GM12873 (cell line): ENCODE measurements around the gene ALDH16A1.

Source experiments
- TF ChIP-seq, protein P1 (sequence below): IDR thresholded peaks from 2 replicates; pipeline ENCODE4 v1.5.1; 2012; ENCODE audit warnings: low read depth, mild to moderate bottlenecking, moderate library complexity, low read length, control low read depth; ENCODE audit not compliant: insufficient read depth; ENCODE audit errors: missing control alignments

The ALDH16A1 gene

DNA sequence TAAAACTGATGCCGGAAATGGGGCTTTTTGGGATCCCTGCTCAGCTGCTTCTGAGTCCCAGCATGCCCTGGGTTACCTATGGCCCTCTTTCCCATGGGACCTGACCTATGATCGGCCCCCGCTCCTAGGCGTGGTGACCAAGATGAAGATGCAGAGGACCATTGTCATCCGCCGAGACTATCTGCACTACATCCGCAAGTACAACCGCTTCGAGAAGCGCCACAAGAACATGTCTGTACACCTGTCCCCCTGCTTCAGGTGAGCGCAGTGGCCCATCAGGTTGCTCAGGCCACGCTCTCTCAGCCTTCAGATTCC is 44.7 kb downstream of the ALDH16A1 start:
- TF ChIP-seq, protein P1, sequence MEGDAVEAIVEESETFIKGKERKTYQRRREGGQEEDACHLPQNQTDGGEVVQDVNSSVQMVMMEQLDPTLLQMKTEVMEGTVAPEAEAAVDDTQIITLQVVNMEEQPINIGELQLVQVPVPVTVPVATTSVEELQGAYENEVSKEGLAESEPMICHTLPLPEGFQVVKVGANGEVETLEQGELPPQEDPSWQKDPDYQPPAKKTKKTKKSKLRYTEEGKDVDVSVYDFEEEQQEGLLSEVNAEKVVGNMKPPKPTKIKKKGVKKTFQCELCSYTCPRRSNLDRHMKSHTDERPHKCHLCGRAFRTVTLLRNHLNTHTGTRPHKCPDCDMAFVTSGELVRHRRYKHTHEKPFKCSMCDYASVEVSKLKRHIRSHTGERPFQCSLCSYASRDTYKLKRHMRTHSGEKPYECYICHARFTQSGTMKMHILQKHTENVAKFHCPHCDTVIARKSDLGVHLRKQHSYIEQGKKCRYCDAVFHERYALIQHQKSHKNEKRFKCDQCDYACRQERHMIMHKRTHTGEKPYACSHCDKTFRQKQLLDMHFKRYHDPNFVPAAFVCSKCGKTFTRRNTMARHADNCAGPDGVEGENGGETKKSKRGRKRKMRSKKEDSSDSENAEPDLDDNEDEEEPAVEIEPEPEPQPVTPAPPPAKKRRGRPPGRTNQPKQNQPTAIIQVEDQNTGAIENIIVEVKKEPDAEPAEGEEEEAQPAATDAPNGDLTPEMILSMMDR: no peak

DNA sequence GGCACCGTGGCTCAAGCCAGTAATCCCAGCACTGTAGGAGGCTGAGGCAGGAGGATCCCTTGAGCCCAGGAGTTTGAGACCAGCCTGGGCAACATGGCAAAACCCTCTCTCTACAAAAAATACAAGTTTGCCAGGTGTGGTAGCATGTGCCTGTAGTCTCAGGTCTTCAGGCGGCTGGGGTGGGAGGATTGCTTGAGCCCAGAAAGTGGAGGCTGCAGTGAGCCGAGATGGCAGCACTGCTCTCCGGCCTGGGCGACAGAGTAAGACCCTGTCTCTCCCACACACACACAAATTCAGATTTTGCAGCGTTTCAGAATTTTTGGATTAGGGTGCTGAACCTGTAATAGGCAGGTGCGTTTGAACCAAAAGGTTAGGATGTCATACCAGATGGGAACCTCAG is 45.5 kb downstream of the ALDH16A1 start:
- TF ChIP-seq, protein P1: no peak

DNA sequence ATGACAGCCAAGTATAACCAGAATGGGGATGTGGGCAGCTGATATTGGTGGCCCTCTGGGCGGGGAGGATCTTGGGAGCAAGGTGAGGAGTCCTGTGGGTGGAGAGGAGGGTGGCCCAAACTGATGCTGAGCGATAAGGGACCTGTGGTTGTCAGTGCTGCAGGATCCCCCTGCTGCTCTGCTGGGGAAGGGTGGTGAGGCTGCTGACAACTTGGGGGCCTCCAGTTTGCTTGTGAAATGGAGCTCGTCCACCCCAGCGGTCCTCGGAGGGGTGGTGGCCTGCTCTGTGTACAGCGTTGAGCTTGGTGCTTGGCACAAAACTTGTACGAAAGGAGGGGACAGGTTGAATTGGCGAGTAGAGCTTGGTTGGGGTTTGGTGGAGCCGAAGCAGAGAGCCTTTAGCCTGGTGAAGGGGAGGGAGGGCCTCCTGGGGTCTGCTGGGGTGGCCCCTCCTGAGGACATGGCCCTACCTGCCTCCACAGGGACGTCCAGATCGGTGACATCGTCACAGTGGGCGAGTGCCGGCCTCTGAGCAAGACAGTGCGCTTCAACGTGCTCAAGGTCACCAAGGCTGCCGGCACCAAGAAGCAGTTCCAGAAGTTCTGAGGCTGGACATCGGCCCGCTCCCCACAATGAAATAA is 46.1 kb downstream of the ALDH16A1 start:
- TF ChIP-seq, protein P1: no peak

DNA sequence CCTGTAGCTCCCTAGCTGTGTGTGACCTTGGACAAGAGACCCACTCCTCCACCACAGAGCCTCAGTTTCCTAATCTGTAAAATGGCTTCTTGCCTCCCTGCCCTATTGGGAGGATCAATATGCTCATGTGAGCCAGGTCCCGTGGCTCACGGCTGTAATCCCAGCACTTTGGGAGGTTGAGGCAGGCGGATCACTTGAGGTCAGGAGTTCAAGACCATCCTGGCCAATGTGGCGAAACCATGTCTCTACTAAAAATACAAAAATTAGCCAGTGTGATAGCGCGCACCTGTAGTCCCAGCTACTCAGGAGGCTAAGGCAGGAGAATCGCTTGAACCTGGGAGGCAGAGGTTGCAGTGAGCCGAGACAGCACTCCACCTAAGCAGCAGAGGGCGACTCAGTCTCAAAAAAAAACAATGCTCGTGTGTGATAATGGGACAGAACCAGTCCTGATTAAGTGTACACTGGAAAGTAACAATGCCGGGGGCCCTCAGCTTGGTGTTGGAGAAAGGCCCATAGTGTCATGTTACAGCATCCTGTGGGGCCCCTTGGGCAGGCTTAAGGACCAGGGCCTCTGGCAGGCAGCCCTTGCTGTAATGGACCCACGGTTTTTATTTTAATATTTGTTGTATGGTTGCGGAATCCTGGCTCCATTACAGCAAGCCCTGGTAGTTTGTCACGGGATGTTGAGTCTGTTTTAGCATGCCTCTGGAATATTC is 50.0 kb downstream of the ALDH16A1 start:
- TF ChIP-seq, protein P1: peak; percentile 61

DNA sequence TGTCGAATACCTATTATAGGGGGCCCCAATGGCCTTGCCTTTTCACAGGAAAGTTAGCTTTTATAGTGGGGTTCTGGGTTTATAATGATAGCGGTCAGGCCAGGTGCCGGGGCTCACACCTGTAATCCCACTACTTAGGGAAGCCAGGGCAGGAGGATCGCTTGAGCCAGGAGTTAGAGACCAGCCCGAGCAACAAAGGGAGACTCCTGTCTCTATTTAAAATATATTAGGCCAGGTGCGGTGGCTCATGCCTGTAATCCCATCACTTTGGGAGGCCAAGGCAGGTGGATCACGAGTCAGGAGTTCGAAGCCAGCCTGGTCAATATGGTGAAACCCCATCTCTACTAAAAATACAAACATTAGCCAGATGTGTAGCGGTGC is 50.5 kb downstream of the ALDH16A1 start:
- TF ChIP-seq, protein P1: no peak

DNA sequence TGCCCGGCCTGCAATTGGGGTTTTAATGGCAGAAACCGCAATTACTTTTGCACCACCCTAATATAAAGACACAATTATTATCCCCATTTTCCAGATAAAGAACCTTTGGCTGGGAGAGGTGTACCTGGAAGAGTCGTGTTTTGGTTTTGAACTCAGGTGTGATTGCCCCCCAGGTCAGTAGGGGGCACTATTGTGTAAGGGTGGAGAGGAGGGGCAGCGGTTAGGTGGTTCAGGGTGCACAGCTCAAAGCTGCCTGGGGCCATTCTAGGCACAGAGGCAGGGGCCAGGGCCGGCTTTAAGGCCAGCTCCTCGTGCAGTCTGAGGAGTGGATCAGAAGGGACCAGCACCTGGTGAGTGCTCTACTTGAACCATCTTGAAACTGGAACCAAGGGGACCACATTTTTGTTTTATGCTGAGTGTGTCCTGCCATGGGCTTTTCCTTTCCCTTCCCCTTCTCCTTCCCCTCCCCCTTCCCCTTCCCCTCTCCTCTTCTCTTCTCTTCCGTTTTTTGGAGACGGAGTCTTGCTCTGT is 53.6 kb downstream of the ALDH16A1 start:
- TF ChIP-seq, protein P1: peak; percentile 92

DNA sequence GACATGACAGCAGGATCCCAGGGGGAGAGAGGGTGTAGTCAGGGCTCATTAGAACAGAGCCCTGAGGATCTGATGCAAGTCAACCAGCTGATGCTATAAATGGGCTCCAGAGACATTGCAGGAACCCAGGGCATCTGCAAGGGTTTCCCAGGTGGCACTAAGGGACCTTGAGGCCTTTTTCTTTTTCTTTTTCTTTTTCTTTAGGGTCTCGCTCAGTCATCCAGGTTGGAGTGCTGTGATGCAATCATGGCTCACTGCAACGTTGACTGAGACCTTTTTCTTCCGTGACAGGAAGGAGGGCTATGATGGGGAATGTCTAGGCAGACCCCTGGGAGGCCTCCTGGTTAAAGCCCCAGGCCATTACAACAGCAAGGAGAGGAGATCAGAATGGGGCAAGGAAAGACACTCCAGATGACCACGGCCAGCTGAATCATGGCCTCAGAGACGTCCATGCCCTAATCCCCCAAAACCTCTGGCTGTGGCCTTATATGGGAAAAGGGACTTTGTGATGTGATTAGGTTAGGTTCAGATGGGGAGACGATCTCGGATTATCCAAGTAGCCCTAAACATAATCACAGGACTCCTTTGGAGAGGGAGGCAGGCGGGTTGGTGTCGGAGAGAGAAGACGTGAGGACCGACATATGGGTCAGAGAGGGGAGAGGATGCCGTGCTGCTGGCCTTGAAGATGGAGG is 54.9 kb downstream of the ALDH16A1 start:
- TF ChIP-seq, protein P1: no peak
